B cell (primary cell): ENCODE measurements around the gene PCOLCE2. TPM values are rescaled to one million over a fixed set of nuclear protein-coding genes. Genes with fewer than 3 reads are reported as not detected.

Experiments
- ATAC-seq: fragments of 200-7000 bp; cut with Tn5 transposase; one replicate; pipeline ENCODE4 v1.10.0; 2021; ENCODE audit warnings: low read depth, mild to moderate bottlenecking, moderate number of reproducible peaks, moderate library complexity
- CTCF ChIA-PET: fragments of 350-600 bp; sonication (Branson Sonifier 250); formaldehyde crosslinking; loops from one replicate; lab custom pipeline; 2021; ENCODE audit warnings: antibody characterized with exemption, inconsistent platforms; lab: Charles Lee
- POLR2A ChIA-PET: fragments of 350-600 bp; sonication (Branson Sonifier 250); formaldehyde crosslinking; loops from one replicate; lab custom pipeline; 2021; ENCODE audit warnings: antibody characterized with exemption; lab: Charles Lee
- DNase-seq: peaks from one replicate; pipeline ENCODE4 v3.0.0; 2013
- H2AFZ ChIP-seq: 2 replicates; pipeline ENCODE4 v1.6.1; 2012; ENCODE audit warnings: mild to moderate bottlenecking, low read depth, low read length; ENCODE audit not compliant: insufficient read depth, poor library complexity, severe bottlenecking
- H3K27ac ChIP-seq, 2 donors: 1 replicate in 1 of 2; 2 replicates in 1 of 2; pipeline ENCODE4 v1.5.1; 2012 to 2013; ENCODE audit warnings: low read length in 2 of 2, mild to moderate bottlenecking in 2 of 2, moderate library complexity in 1 of 2
- H3K27me3 ChIP-seq, 4 experiments: fragments of 200-600 bp in 1 of 4; sonication (generic) in 1 of 4; replicated peaks in 1 of 4; 1 replicate in 2 of 4; 2 replicates in 2 of 4; pipeline versions ENCODE4 v1.6.1 to v1.7.0; 2013 to 2016; ENCODE audit warnings: low read length in 3 of 4, mild to moderate bottlenecking in 2 of 4, mixed read lengths in 1 of 4, moderate library complexity in 1 of 4; ENCODE audit not compliant: insufficient read depth in 4 of 4, control insufficient read depth in 3 of 4; ENCODE audit errors: control extremely low read depth in 1 of 4
- H3K36me3 ChIP-seq, 2 experiments: replicated peaks in 1 of 2; 1 replicate in 1 of 2; 2 replicates in 1 of 2; pipeline versions ENCODE4 v1.6.1 to v1.7.1; 2013; ENCODE audit warnings: low read length in 1 of 2; ENCODE audit not compliant: insufficient read depth in 2 of 2, control insufficient read depth in 1 of 2; ENCODE audit errors: control extremely low read depth in 1 of 2, extremely low read depth in 1 of 2
- H3K4me1 ChIP-seq, 2 donors: fragments of 200-600 bp in 1 of 2; sonication (generic) in 1 of 2; 1 replicate in 1 of 2; 2 replicates in 1 of 2; pipeline versions ENCODE4 v1.5.1 to v1.6.1; 2013 to 2017; ENCODE audit warnings: low read length in 2 of 2; ENCODE audit not compliant: control insufficient read depth in 2 of 2, insufficient read depth in 2 of 2
- H3K4me2 ChIP-seq: replicated peaks from 2 replicates; pipeline ENCODE3; 2012; ENCODE audit warnings: mild to moderate bottlenecking, low read depth, low read length; ENCODE audit not compliant: poor library complexity, severe bottlenecking
- H3K4me3 ChIP-seq, 5 experiments: fragments of 200-600 bp in 1 of 5; sonication (generic) in 1 of 5; 1 replicate in 3 of 5; 2 replicates in 2 of 5; pipeline versions ENCODE4 v1.5.1 to v1.7.0; 2011 to 2016; ENCODE audit warnings: low read length in 4 of 5, mild to moderate bottlenecking in 4 of 5, low read depth in 2 of 5, control low read depth in 1 of 5, moderate library complexity in 1 of 5; ENCODE audit not compliant: insufficient read depth in 1 of 5; ENCODE audit errors: control extremely low read depth in 1 of 5, extremely low read depth in 1 of 5
- H3K79me2 ChIP-seq: fragments of 200-600 bp; sonication (generic); one replicate; pipeline ENCODE4 v1.6.0; 2016; ENCODE audit warnings: low read length; ENCODE audit not compliant: control insufficient read depth, insufficient read depth
- H3K9ac ChIP-seq: fragments of 200-600 bp; sonication (generic); 2 replicates; pipeline ENCODE4 v1.6.1; 2017; ENCODE audit warnings: mild to moderate bottlenecking, low read length, moderate library complexity
- H3K9me3 ChIP-seq, 3 donors: one replicate each; pipeline versions ENCODE4 v1.6.1 to v1.7.1; 2013; ENCODE audit warnings: low read length in 2 of 3; ENCODE audit not compliant: control insufficient read depth in 2 of 3, insufficient read depth in 1 of 3; ENCODE audit errors: control extremely low read depth in 1 of 3
- H4K20me1 ChIP-seq: 2 replicates; pipeline ENCODE4 v1.6.0; 2012; ENCODE audit warnings: mild to moderate bottlenecking, low read length; ENCODE audit not compliant: insufficient read depth, control insufficient read depth, poor library complexity, severe bottlenecking
- H3K27ac Mint-ChIP-seq: one replicate; pipeline ENCODE4 v1.8.0; 2021; ENCODE audit warnings: mixed read lengths
- H3K27me3 Mint-ChIP-seq: one replicate; pipeline ENCODE4 v1.8.0; 2021; ENCODE audit warnings: mixed read lengths
- H3K4me1 Mint-ChIP-seq: one replicate; pipeline ENCODE4 v1.8.0; 2021; ENCODE audit warnings: mixed read lengths
- H3K4me3 Mint-ChIP-seq: one replicate; pipeline ENCODE4 v1.8.0; 2021; ENCODE audit warnings: mixed read lengths
- H3K9me3 Mint-ChIP-seq: one replicate; pipeline ENCODE4 v1.8.0; 2022; ENCODE audit warnings: mixed read lengths; ENCODE audit not compliant: insufficient read depth
- CTCF ChIP-seq: fragments of 200-600 bp; IDR thresholded peaks from one replicate; pipeline ENCODE4 v1.8.0; 2022; ENCODE audit warnings: antibody characterized with exemption, mild to moderate bottlenecking
- EZH2 ChIP-seq: IDR thresholded peaks from 2 replicates; pipeline ENCODE4 v1.6.1; 2012; ENCODE audit warnings: borderline replicate concordance, low read depth, mild to moderate bottlenecking, moderate library complexity, low read length; ENCODE audit not compliant: insufficient read depth, poor library complexity, severe bottlenecking
- WGBS: methylation state at CpG from one replicate; pipeline ENCODE4 v1.1.5; 2013; ENCODE audit warnings: missing lambda C conversion rate; ENCODE audit not compliant: insufficient coverage; 5-methylcytosine and 5-hydroxymethylcytosine counted together
- intact Hi-C: fragments of 100-400 bp; cut with micrococcal nuclease; formaldehyde crosslinking; loops from one replicate; pipeline ENCODE4 v1.10.0; 2022
- polyA plus RNA-seq: library from polyadenylated mRNA; depleted of rRNA; stranded (reverse); fragments of >200 nt; gene quantifications from 2 replicates; pipeline ENCODE4 v1.2.3, GENCODE V29; 2012
- total RNA-seq, 2 donors: library from RNA; stranded (reverse); fragments of 120-200 nt in 1 of 2; gene quantifications; 1 replicate in 1 of 2; 2 replicates in 1 of 2; pipeline versions ENCODE4 v1.2.3 to v1.2.4, GENCODE V29; 2013 to 2022

PCOLCE2 gene
- total and polyA plus RNA-seq, 2 donors (not counting 1 experiment from before 2014, with no cell fraction given), result not detected

GRCh38 chr3:142923694-142924093 is 34.8 kb upstream of the PCOLCE2 start:
- H3K4me1 Mint-ChIP-seq, result no peaks in the 10 kb centered on the region
- TF ChIP-seq CTCF (no peak), EZH2 (no peak)
- H3K9me3 Mint-ChIP-seq, result peaks cover 2% of the 10 kb centered on the region
- H3K9me3 ChIP-seq, result peaks cover 0 to 7% (median 1%) of the 10 kb centered on the region in 3 donors
- H3K79me2 ChIP-seq, result no peaks in the 10 kb centered on the region
- no peaks in the 10 kb centered on the region for H4K20me1 ChIP-seq
- no peak overlapping the region for H2AFZ ChIP-seq
- ATAC-seq, result no peak
- no peak overlapping the region for H3K4me2 ChIP-seq
- no peaks in the 10 kb centered on the region for H3K4me1 ChIP-seq
- no peak overlapping the region for H3K27ac ChIP-seq
- DNase-seq, result no peak
- H3K9ac ChIP-seq, result no peak overlapping the region
- CTCF ChIA-PET, result no interaction called here
- H3K4me3 ChIP-seq, result no peak overlapping the region
- no peaks in the 10 kb centered on the region for H3K36me3 ChIP-seq
- peaks cover 0 to 14% (median 6%) of the 10 kb centered on the region in 4 experiments for H3K27me3 ChIP-seq
- H3K4me3 Mint-ChIP-seq, result no peak overlapping the region
- no peak overlapping the region for H3K27ac Mint-ChIP-seq
- intact Hi-C loops, result no loop called here
- H3K27me3 Mint-ChIP-seq, result peaks cover 57% of the 10 kb centered on the region
- POLR2A ChIA-PET, result no interaction called here

GRCh38 chr3:142916605-142917004 is 27.7 kb upstream of the PCOLCE2 start:
- no peak for TF ChIP-seq CTCF
- no peak for TF ChIP-seq EZH2

More at GRCh38 chr3:142916605-142917004, 27.7 kb upstream of the PCOLCE2 start:
- 64% methylated on average over 2 of the region's 2 CpGs for WGBS
- no peak for ATAC-seq
- Histone ChIP-seq H3K27ac (no peak overlapping the region), H3K4me1 (no peaks in the 10 kb centered on the region), H3K9ac (no peak overlapping the region), H3K9me3 (peaks cover 0 to 3% (median 0%) of the 10 kb centered on the region in 3 donors), H4K20me1 (no peaks in the 10 kb centered on the region), H2AFZ (no peak overlapping the region), H3K79me2 (no peaks in the 10 kb centered on the region), H3K27me3 (no peaks in the 10 kb centered on the region), H3K4me2 (no peak overlapping the region), H3K36me3 (no peaks in the 10 kb centered on the region), H3K4me3 (no peak overlapping the region)
- POLR2A ChIA-PET, result no interaction called here
- Mint-ChIP-seq H3K27ac (no peak overlapping the region), H3K9me3 (peaks cover 4% of the 10 kb centered on the region), H3K4me3 (no peak overlapping the region), H3K4me1 (no peaks in the 10 kb centered on the region), H3K27me3 (peaks cover 27% of the 10 kb centered on the region)
- CTCF ChIA-PET, result interaction anchor here (0.5 kb wide), 1 partner anchor 184 kb away, joined by 3 read pairs; no protein-coding TSS in a partner anchor
- intact Hi-C loops, result no loop called here
- DNase-seq, result no peak
